ENCODE data around the gene BBS9.

Gene BBS9

GRCh38 chr7:33379891-33380525 is 250.6 kb downstream of the BBS9 start:
- peak in 1 of 2 experiments; percentile 28 for DNase-seq

DNA sequence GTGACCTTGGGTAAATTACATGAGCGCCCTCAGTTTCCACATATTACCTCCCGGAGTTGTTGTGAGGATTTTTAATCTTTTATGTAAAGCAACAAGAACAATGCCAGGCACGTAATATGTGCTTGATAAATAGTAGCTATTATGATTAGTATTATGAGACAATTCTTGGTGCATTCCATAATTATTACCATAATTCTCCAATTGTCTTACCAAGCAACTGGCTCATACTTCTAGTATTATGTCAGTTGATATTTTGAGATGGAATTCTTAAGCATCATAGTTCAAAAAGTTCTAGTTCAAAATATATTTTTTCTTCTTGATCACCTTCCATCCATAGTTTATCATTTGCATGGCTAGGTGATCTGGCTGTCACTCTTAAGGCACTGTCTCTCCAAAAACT is 259.0 kb downstream of the BBS9 start:
- no peak for DNase-seq

- DNase-seq: peak; percentile 96 to 97
Observed at GRCh38 chr7:33392148-33392547, 262.8 kb downstream of the BBS9 start.

DNA sequence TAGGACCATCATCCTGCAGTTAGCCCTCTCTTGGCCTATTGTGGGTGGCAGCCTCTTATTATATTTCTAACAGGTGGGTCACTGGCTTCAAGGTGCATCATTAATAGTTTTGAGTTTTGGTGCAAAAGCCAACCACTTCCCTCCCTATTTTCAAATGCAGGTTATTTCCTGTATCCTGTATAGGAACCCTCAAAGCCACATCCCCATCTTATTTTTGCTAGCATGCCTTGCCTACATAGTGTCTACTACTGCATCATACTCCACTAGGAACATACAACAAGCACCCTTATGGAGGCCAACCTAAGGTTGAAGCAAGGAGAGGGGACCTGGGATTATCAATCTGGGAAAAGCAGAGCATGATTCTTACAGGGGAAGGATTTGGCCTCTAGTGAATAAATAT is 264.4 kb downstream of the BBS9 start:
- DNase-seq: no peak

- peak in 1 of 2 experiments; percentile 73 for DNase-seq
Observed at GRCh38 chr7:33395340-33395739, 266.0 kb downstream of the BBS9 start.

DNA sequence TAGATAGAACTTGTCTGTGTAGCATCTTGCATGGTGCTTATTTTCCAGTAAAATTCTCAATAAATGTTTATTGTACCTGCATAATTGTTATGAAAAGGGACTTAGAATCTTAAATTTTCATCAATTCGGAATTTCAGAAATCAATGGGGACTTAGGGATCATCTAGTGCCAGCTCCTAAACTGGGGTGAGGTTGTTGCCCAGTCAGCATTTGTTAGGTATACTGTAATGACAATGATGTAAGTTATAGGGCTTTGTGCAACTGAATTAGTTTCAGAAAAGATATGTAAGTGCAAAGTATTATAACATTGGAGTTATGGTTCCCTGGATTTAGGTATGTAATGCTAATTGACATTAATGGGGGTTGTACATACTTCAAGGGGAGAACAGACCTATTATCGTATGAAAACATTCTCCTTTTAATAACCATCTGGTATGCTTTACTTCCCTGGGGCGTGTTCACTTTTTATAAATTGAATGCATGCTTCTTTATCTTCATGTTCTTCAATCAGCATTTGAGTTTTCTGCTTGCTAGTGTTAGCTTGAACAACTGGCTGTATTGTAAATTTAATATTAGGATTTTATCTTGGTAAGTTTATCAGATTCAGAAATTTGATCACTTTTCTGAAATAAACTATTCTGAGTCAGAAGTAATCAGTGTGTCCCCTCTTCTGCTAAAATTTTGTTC is 270.3 kb downstream of the BBS9 start:
- peak in 1 of 2 experiments; percentile 64 for DNase-seq

DNA sequence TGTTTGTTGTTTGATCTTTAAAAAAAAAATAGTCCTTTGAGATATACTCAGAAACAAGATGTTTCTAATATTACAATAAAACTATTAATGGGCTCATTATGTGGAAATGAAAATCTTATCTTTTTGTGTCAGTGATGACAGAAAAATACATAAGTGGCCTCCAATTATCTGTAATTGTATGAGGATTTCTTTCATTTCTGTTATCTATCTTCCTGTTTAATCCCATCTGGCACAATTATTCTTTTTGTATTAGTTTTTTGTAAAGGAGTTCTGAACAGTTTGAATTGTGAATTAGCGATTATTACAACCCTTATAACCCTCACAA is 270.8 kb downstream of the BBS9 start:
- DNase-seq: peak in 1 of 2 experiments; percentile 10

- DNase-seq: no peak
Observed at GRCh38 chr7:33410266-33410665, 280.9 kb downstream of the BBS9 start.

GRCh38 chr7:33411020-33411419 is 281.7 kb downstream of the BBS9 start:
- no peak for DNase-seq

DNA sequence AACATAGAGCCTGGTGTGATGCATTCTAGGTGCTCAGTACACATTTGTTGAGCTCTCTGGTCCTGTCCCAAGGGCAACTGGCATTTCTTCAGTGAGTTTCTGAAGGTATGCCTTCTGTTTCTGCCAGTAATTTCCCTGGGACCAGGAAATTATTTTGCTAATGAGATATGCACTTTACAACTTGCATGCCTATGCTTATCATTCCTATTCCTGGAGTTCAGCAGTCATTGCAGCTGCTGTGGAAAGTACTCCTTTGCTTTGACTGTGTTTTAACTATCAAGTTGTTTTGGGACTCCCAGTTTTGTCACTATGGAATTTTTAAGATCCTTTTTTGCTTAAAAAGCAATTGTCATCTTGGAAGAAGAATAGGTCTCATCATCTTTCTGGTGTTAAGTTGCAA is 283.0 kb downstream of the BBS9 start:
- no peak for DNase-seq

DNA sequence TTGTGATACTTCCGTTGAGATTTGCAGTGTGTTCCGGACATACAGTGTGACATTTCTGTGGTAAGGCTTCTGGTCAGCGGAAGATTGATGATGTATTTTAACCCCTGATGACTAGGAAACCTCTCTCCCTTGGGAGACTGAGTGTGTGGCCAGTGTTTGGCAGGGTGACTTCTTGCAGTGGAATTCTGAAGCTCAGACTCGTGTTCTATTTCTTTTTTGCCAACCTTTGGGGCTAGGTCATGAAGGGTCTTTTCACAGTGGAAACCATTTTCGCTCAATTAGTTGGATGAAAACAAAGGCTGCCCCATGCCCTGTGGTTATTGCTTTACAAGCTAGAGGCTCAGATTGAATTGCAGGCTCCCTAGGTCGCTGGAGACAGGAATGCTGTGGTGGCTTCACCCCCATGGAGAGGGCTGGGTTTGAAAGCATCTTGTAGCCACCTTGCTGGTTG is 288.9 kb downstream of the BBS9 start:
- DNase-seq: no peak

DNA sequence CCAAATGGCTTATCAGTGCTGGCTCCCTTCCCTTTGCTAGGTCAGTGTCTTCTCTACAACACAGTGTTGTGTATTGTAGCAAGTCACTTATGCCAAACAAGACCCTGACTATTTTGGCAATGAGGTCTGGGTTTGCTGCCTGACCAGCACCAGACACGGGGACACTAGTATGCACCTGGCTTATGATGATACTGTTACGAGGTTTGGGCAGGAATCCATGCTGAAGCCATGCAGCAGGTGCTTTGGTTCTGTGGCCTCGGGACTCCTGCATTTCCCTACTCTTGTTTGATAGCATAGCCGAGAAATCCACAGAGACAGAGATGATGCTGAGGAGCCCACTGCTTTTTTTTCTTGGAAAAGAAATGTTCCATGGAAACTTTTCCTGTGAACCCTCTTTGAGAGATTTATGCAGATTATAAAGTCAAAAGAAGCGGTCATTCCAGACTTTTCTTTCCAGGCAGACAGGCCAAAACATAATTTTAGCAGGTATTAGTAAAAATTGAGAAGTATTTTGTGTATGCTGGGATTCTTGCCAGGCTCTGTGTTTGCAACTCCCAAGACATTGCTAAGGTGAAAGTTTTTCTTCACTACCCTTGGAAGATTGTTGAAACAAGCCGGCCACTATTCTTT is 291.1 kb downstream of the BBS9 start:
- no peak for DNase-seq

DNA sequence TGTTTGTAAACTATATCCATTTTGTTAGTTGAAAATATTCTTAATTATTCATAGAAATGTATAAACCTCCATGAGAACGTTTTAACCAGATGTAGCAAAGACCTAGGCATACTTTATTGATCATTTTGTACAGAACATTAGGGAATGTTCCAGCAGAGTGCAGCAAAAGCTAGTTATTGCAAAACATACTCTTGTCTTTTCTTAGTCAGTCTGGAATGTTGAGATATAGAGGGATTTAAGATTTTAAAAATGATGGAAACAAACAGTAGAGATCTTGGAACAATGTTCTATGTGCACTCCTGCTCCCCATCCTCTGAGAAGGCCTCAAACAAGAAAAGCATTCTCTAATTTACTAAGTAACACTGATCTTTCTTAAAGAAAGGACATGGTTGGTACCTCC is 292.1 kb downstream of the BBS9 start:
- DNase-seq: no peak

DNA sequence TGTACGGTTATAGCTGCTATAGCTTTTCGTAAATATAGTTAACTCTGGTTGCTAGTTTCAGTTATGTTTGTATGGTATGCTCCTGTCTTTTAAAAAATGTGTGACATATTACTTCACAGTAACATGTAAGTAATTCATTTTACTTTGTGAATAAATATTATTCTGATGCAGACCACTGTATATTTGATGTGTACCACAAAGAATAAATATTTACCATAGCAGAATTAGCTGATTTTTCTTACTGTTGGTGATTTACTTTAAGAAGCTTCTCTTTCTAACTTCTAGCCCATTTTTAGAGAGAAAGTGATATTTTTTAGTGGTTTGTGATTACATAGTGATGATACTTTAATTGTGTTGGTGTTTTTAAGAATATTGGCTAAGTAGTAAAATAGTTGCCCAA is 292.8 kb downstream of the BBS9 start:
- no peak for DNase-seq

DNA sequence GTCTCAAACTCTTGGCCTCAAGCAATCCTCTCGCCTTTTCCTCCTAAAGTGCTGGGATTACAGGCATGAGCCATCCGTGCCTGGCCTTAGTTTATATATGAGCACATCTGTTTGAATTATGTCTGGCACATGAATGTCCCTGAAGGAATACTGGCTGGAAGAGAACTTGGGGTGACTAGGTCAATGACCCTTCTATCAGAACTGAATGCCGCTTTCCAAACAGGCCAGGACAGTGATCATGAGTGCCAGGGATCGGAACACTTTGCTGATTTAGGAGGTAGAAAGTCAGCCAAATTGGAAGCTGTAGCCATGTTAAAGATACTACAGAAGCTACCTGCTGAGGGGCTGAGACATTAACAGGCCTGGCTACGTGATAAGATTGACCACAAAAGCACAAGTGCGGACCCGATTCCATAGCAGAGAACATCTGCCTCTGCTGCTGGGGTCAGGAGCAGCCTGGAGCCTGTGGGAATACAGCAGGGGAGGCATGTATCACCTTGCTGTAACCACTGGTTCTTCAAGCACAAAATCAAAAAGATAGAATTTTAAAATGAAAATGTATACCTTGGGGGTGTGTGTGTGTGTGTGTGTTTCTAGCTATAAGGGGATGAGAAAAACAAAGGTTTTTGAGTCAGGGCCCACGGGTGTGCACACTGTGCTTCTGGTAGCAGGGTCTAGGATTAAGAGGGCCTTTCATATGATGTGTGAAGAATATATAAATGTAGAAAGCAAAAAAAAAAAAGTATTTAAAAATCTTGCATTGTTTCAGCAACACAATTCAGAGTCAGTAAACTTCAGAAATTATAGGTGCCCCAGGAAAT is 293.7 kb downstream of the BBS9 start:
- DNase-seq: no peak

- no peak for DNase-seq
Observed at GRCh38 chr7:33423646-33424020, 294.3 kb downstream of the BBS9 start.

GRCh38 chr7:33425395-33425794 is 296.0 kb downstream of the BBS9 start:
- peak in 1 of 2 experiments; percentile 17 for DNase-seq

- no peak for DNase-seq
Observed at GRCh38 chr7:33425929-33426678, 296.7 kb downstream of the BBS9 start.

GRCh38 chr7:33428415-33428814 is 299.1 kb downstream of the BBS9 start:
- DNase-seq: no peak

GRCh38 chr7:33431543-33431942 is 302.2 kb downstream of the BBS9 start:
- no peak for DNase-seq

DNA sequence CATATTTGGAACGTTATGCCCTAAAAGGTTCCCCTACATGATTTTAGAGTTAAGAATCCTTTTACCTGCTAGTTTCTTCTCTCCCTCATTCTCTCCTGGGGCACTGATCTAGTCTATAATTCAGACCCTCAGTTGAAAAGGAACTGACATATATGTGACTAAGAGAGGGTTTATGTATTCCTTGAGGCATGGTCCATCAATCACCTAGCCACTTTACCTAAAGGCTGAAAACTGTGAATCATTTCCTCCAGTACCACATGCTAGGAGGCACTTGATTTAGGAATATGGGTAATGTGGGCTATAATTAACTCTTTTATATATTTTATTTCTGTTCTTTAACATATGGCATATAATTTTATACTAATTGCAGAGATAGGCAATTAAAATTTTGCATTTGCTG is 303.5 kb downstream of the BBS9 start:
- DNase-seq: no peak

GRCh38 chr7:33433357-33433756 is 304.0 kb downstream of the BBS9 start:
- DNase-seq: no peak

DNA sequence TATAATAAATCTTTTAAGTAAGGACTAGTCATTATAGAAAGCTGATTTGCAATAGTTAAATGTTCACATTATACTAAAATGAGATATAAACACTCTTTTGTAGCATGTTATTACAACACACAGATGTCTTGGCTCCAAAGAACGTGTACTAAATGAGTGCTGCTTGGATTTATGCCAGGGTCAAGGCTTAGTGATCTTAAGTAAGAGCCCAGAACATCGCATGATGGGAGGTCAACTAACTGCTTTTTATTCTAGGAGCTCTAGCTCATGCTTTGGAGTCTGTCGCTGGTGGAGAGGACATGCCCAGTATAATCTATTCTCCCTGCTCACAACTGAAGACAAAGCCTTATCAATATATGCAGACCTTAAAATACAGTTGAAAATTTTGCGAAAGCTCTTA is 315.1 kb downstream of the BBS9 start:
- peak; percentile 65 to 84 for DNase-seq

All from NCI-H524 (cell line).